NCI-H1694 treated with DMSO at 0.1 percent for 48 hours (cell line): ENCODE results near the gene XDH.

ENCODE experiments used
- DNase-seq: peaks from one replicate; lab custom pipeline; 2025; lab: John Stamatoyannopoulos, UW

Gene XDH

GRCh38 chr2:31365834-31366505 lies 48.6 kb downstream of the XDH start:
- DNase-seq = no peak

DNA sequence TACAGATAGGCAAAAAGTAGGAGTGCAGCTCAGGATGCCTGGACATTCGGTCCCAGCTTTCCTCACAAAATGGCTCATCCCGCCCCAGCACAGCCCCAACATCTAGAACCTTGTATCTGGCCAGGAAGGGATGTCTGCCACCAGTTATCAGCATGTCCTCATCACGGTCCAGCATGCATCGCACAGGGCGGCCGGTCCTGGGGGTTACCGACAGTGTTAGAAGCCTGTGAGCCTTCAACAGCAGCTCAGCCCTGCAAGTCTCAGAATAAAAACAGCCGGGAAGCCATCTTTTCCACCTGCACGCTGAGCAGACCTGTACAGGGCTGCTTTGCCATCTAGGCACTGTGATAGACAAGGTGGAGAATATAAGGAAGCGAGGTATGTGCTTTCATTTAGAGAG lies 49.2 kb downstream of the XDH start:
- DNase-seq = no peak

- DNase-seq = no peak
Observed at GRCh38 chr2:31363956-31364750, 50.4 kb downstream of the XDH start.

DNA sequence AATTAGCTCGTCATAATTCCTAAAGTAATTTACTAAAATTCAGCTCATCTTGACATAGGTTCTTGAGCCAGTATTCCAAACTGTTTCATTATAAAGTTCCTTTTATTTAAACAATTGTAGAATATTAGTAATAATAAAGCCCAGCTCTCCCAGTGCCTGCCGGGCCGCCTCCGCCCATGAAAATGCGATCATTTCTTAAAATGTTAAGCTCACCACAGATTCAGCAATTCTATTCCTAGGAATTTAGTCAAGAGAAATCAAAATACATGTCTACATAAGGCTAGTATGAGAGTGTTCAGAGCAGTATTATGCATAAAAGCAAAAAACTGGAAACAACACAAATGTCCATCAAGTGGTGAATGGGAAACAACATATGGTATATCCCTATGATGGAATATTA lies 52.0 kb downstream of the XDH start:
- DNase-seq = no peak

GRCh38 chr2:31359229-31359628 lies 55.3 kb downstream of the XDH start:
- no peak for DNase-seq

DNA sequence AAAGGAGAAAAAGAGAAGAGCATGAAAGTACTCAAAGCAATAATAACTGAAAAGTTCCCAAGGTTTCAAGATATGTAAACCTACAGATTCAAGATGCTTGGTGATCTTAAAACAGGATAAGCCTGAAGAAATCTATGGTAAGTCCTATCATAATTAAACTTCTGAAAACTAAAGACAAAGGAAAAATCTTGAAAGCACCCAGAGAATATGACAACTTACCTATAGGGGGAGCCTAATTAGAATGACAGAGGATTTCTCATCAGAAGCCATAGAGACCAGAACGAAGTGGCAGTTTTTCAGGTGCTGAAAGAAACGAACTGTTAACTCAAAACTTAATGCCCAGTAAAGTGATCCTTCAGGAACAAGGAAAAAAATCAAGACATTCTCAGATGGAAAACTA lies 59.7 kb downstream of the XDH start:
- no peak for DNase-seq

DNA sequence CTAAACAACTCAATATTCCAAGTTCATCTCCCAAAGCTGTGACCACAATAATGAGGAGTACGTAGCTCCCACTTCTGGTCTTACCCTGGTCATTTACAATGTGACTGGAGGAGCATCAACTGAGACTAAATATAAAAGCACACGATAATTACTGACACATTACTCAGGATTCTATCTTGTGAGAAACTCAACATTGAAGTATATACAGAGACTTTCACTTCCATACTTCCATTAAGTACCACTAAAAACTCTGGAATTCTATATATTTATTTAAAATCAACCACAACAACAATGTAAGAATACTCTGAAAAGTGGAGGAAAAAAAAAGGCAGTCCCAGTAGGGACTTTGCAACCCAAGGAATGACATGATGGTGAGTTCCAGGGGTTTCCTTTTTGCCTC lies 61.4 kb downstream of the XDH start:
- no peak for DNase-seq

- DNase-seq = no peak
Observed at GRCh38 chr2:31349684-31350083, 64.9 kb downstream of the XDH start.

- no peak for DNase-seq
Observed at GRCh38 chr2:31349160-31349559, 65.4 kb downstream of the XDH start.

GRCh38 chr2:31348618-31349017 lies 65.9 kb downstream of the XDH start:
- DNase-seq = no peak

GRCh38 chr2:31347750-31348149 lies 66.8 kb downstream of the XDH start:
- no peak for DNase-seq

GRCh38 chr2:31347319-31347718 lies 67.2 kb downstream of the XDH start:
- DNase-seq = no peak

DNA sequence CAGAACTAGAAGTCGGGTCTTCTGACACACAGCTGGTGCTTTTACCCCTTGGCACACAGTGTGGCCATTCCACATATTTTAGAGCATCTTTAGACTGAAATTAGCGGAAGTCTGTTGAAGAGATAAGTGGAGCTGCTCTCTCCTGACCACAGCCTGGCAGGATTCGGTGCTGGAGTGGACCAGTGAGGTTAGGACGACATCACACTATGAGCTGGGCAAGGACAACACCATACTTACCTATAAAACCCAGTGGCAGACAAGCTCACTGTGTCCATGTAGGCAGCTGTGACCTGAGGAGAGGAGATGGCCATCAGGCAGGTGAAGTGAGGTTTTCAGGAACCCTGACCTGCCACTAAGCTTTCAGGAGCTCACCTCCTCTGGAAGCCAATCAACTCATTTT lies 70.1 kb downstream of the XDH start:
- no peak for DNase-seq

DNA sequence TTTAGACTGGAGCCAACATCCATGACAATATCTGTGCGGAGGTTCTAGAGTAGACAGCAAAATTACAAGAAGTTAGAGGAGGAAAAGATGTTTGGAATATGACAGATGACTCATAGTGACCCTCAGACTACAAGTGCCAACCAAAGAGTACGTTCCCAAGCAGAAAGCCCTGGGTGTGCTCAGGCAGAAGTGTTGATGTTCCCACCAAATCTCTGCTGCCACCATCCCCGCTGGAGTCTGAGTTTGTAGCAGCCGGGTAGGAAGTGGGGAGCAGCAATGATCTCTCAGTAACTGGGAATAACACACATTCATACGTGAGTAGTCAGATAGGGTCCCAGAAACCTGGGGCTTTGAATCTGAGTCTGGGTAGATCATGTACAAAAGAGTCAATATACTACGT lies 73.2 kb downstream of the XDH start:
- DNase-seq = no peak

GRCh38 chr2:31339696-31340095 lies 74.8 kb downstream of the XDH start:
- DNase-seq = no peak

DNA sequence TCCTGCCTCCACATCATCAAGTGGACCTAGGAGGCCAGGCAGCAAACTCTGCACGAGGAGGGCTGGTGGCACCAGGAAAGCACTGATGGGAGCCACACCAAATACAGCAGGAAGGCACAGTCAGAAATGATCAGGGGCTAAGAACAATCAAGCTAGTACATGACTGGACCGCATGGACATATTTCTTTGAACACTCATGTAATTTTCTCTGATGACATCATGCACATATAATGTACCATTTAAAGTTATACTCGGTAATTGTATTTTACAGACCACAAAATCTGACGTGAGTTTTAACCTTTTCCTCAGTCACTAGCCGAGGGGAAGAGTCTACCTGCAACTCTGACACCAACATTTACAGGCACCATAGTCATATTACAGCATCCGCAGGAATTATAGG lies 76.7 kb downstream of the XDH start:
- DNase-seq = no peak

DNA sequence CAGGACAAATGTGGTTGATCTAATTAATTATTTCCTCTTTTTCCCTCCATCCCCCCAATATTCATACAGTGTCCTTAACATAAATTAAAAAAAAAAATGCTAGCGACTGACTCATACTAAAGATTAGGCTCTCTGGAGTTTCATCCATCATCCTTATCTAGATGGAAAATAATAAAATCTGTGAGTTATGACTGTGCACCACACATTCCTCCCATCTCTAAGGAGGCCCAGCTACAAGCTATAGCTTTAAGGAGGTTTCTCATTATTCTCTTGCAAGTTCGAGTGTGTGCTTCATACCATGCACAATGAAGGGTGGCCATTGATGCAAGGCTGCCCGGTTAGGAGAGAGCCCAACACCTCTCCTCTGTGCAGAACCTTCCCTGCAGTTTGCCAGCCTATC lies 77.3 kb downstream of the XDH start:
- DNase-seq = no peak

DNA sequence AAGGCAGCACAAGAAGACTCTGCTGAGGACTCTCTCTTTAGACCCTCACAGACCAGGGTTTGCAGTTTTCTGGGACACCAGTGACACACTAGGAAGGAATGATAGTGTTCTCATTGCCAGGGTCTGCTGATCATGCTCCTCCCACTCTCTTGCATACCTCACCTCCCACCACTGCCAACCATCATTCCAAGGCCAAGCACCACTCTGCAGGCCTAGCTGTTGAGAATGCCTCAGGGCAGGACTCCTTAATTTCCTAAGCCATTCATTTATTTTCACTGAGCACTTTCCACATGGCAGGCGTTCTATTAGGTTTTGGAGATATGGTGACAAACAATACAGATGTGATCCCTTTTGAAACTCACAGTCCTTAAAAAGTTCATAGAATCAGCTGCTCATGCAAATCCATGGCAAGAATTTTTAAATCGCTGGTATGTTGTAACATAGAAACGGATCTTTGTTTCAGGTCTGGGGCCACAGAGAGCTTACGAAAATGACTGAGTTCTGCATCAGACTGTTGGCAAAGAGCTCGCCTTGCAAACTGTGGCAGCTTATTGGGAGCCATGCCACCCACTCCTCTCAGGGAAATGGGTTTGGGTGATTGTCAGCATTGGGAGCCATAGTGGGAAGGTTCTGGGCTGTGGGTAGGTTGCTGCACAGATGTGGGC lies 78.5 kb downstream of the XDH start:
- no peak for DNase-seq

- DNase-seq = no peak
Observed at GRCh38 chr2:31334311-31335026, 80.1 kb downstream of the XDH start.

DNA sequence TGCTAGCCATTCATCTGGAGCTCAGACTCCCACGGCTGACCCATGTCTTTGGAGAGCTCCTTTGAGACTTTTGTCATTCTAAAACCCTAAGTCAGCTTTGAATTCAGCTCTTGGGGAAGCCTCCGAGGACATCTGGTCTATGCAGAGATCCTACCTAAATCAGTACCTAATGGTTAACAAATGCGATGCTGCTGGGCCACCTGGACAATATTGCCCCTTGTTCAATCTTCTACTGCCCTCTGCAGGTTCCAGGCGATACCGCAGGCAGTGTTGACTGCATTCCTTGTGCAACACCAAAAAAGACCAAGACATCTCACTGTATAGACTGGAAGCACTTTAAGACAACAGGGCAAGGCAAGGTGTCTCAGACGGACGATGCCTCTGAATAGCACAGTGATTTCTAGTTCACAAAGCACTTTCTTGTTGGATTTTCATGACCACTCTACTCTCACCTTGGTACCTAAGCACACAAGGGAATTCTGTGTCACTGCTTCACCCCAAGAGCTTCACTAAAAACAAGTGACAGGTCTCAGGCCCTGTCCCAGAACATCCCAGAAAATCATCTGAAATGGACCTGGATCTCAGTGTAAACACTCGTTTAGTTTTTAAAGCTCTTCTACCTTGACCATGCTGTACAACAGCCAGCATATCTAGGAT lies 80.9 kb downstream of the XDH start:
- DNase-seq = peak; percentile 79

GRCh38 chr2:31333046-31333445 lies 81.5 kb downstream of the XDH start:
- no peak for DNase-seq

DNA sequence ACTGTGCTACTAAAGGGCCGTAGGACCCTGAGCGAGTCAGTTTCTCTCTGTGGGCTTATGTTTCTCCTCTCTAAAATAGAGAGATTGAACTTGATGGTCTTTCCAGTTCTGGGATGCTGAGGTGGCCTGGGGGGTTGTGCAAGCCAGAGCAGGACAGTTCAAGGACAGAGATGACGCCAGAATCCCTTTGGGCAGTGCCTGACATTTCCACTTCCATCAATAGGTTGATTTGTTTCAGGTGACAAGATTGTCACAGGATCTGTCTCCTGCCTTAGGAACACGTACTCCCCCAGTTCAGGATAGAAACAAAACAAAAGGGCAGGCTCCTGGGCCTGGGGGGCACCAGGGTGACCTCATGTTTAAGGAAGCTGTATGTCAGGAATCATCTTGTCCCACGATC lies 82.0 kb downstream of the XDH start:
- no peak for DNase-seq
